Common myeloid progenitor, CD34-positive (primary cell): ENCODE data around the gene CALHM3.

ENCODE experiments used
- CTCF ChIA-PET: fragments of 350-600 bp; sonication (Branson Sonifier 250); formaldehyde crosslinking; loops from one replicate; lab custom pipeline; 2021; ENCODE audit warnings: antibody characterized with exemption; lab: Charles Lee
- POLR2A ChIA-PET: fragments of 350-600 bp; sonication (Branson Sonifier 250); formaldehyde crosslinking; loops from one replicate; lab custom pipeline; 2021; ENCODE audit warnings: antibody characterized with exemption; lab: Charles Lee
- DNase-seq, 3 donors: peaks; one replicate each; pipeline versions ENCODE4 v3.0.0 to v3.0.0-alpha.2; 2013
- H3K27ac ChIP-seq, 2 experiments: 1 replicate in 1 of 2; 2 replicates in 1 of 2; pipeline ENCODE4 v1.7.0; 2013; ENCODE audit warnings: inconsistent platforms in 2 of 2, low read length in 2 of 2, mild to moderate bottlenecking in 2 of 2, low read depth in 1 of 2, moderate library complexity in 1 of 2; ENCODE audit not compliant: severe bottlenecking in 2 of 2, insufficient read depth in 1 of 2, poor library complexity in 1 of 2
- H3K27me3 ChIP-seq, 5 experiments: replicated peaks in 2 of 5; 1 replicate in 3 of 5; 2 replicates in 2 of 5; pipeline versions ENCODE4 v1.6.1 to v1.7.0; 2013; ENCODE audit warnings: low read length in 4 of 5, mild to moderate bottlenecking in 2 of 5, moderate library complexity in 2 of 5, inconsistent platforms in 1 of 5; ENCODE audit not compliant: insufficient read depth in 5 of 5, control insufficient read depth in 4 of 5
- H3K36me3 ChIP-seq, 4 experiments: 1 replicate in 2 of 4; 2 replicates in 2 of 4; pipeline versions ENCODE4 v1.6.1 to v1.7.0; 2013; ENCODE audit warnings: low read length in 3 of 4, control low read depth in 1 of 4, mild to moderate bottlenecking in 1 of 4; ENCODE audit not compliant: control insufficient read depth in 4 of 4, insufficient read depth in 4 of 4
- H3K4me1 ChIP-seq, 4 experiments: 1 replicate in 3 of 4; 2 replicates in 1 of 4; pipeline versions ENCODE4 v1.6.1 to v1.7.1; 2013; ENCODE audit warnings: low read length in 3 of 4, mild to moderate bottlenecking in 3 of 4, control low read depth in 1 of 4, inconsistent platforms in 1 of 4, moderate library complexity in 1 of 4; ENCODE audit not compliant: control insufficient read depth in 4 of 4, insufficient read depth in 4 of 4; ENCODE audit errors: control extremely low read depth in 1 of 4
- H3K4me3 ChIP-seq, 7 experiments: 1 replicate in 4 of 7; 2 replicates in 3 of 7; pipeline versions ENCODE4 v1.5.1 to v1.7.0; 2013; ENCODE audit warnings: mild to moderate bottlenecking in 7 of 7, low read length in 6 of 7, moderate library complexity in 6 of 7, inconsistent platforms in 2 of 7, low read depth in 2 of 7, control low read depth in 1 of 7; ENCODE audit not compliant: insufficient read depth in 4 of 7, control insufficient read depth in 1 of 7; ENCODE audit errors: extremely low read depth in 1 of 7
- H3K9me3 ChIP-seq, 5 experiments: 1 replicate in 4 of 5; 2 replicates in 1 of 5; pipeline versions ENCODE4 v1.6.1 to v1.7.1; 2013; ENCODE audit warnings: low read length in 4 of 5, mild to moderate bottlenecking in 2 of 5, inconsistent platforms in 1 of 5, low read depth in 1 of 5, moderate library complexity in 1 of 5; ENCODE audit not compliant: control insufficient read depth in 4 of 5, insufficient read depth in 2 of 5; ENCODE audit errors: control extremely low read depth in 1 of 5
- WGBS: methylation state at CpG from one replicate; pipeline ENCODE4 v1.1.5; 2013; ENCODE audit not compliant: insufficient coverage; 5-methylcytosine and 5-hydroxymethylcytosine counted together

CALHM3 gene

GRCh38 chr10:103457176-103457712 is 21.8 kb downstream of the CALHM3 start:
- POLR2A ChIA-PET = no interaction called here
- CTCF ChIA-PET = interaction anchor here (1.7 to 7.7 kb wide), 2 partner anchors 21 to 41 kb away, joined by 4 to 76 read pairs; partner anchors contain the start of gene CALHM3

GRCh38 chr10:103456074-103456660 is 22.9 kb downstream of the CALHM3 start:
- ChIA-PET POLR2A (no interaction called here), CTCF (interaction anchor here (1.0 to 7.7 kb wide), 3 partner anchors 14 to 29 kb away, joined by 3 to 76 read pairs (median 3); partner anchors contain the start of gene CALHM3)
- 93% methylated on average over 6 of the region's 9 CpGs for WGBS
- H3K27me3 ChIP-seq = peaks cover 0 to 2% (median 0%) of the 10 kb centered on the region in 5 experiments
- H3K36me3 ChIP-seq = no peaks in the 10 kb centered on the region
- H3K27ac ChIP-seq = no peak overlapping the region
- H3K4me3 ChIP-seq = no peak overlapping the region
- DNase-seq = no peak
- H3K9me3 ChIP-seq = no peaks in the 10 kb centered on the region
- peaks cover 0 to 39% (median 25%) of the 10 kb centered on the region in 4 experiments for H3K4me1 ChIP-seq

More at GRCh38 chr10:103457176-103457712, 21.8 kb downstream of the CALHM3 start:
- H3K4me1 ChIP-seq = peaks cover 0 to 28% (median 16%) of the 10 kb centered on the region in 4 experiments
- H3K9me3 ChIP-seq = no peaks in the 10 kb centered on the region
- no peaks in the 10 kb centered on the region for H3K36me3 ChIP-seq
- WGBS = 98% methylated on average over 5 of the region's 8 CpGs
- no peak overlapping the region for H3K27ac ChIP-seq
- no peak overlapping the region for H3K4me3 ChIP-seq
- no peak for DNase-seq
- peaks cover 0 to 2% (median 0%) of the 10 kb centered on the region in 5 experiments for H3K27me3 ChIP-seq

- Histone ChIP-seq H3K4me1 (peaks cover 0 to 47% (median 35%) of the 10 kb centered on the region in 4 experiments), H3K4me3 (no peak overlapping the region), H3K27me3 (peaks cover 0 to 2% (median 0%) of the 10 kb centered on the region in 5 experiments), H3K9me3 (no peaks in the 10 kb centered on the region), H3K36me3 (peaks cover 0 to 2% (median under 1%) of the 10 kb centered on the region in 4 experiments), H3K27ac (no peak overlapping the region)
- ChIA-PET CTCF (interaction anchor here (0.6 to 7.7 kb wide), 4 partner anchors 15 to 37 kb away, joined by 3 to 76 read pairs (median 3); partner anchors contain the start of gene CALHM3), POLR2A (interaction anchor here (0.9 kb wide), 1 partner anchor 16 kb away, joined by 3 read pairs; no protein-coding TSS in a partner anchor)
- DNase-seq = no peak
- 97% methylated on average over 25 of the region's 25 CpGs for WGBS
Measured at GRCh38 chr10:103455235-103455634, 23.8 kb downstream of the CALHM3 start.

GRCh38 chr10:103454026-103454425 is 25.0 kb downstream of the CALHM3 start:
- ChIA-PET POLR2A (interaction anchor here (0.6 to 0.9 kb wide), 2 partner anchors 17 to 21 kb away, joined by 3 to 4 read pairs; no protein-coding TSS in a partner anchor), CTCF (interaction anchor here (0.6 to 7.7 kb wide), 7 partner anchors 17 to 128 kb away, joined by 3 to 76 read pairs (median 3); partner anchors contain the start of gene CALHM3)
- WGBS = 100% methylated on average over 1 of the region's 4 CpGs
- Histone ChIP-seq H3K9me3 (no peaks in the 10 kb centered on the region), H3K4me1 (peaks cover 0 to 43% (median 35%) of the 10 kb centered on the region in 4 experiments), H3K36me3 (peaks cover 0 to 14% (median 10%) of the 10 kb centered on the region in 4 experiments), H3K27ac (no peak overlapping the region), H3K27me3 (peaks cover 0 to 2% (median 0%) of the 10 kb centered on the region in 5 experiments), H3K4me3 (no peak overlapping the region)
- no peak for DNase-seq

GRCh38 chr10:103452506-103453230 is 26.4 kb downstream of the CALHM3 start:
- DNase-seq = no peak
- peaks cover 0 to 38% (median 33%) of the 10 kb centered on the region in 4 experiments for H3K4me1 ChIP-seq
- H3K4me3 ChIP-seq = peak overlapping the region; percentile 61 to 92 (median 72)
- ChIA-PET CTCF (interaction anchor here (0.9 to 7.7 kb wide), 5 partner anchors 13 to 37 kb away, joined by 3 to 76 read pairs (median 6); partner anchors contain the start of gene CALHM3), POLR2A (interaction anchor here (1.0 to 1.2 kb wide), 2 partner anchors 15 to 18 kb away, joined by 4 read pairs; no protein-coding TSS in a partner anchor)
- no peak overlapping the region for H3K27ac ChIP-seq
- no peaks in the 10 kb centered on the region for H3K9me3 ChIP-seq
- peaks cover 0 to 22% (median 13%) of the 10 kb centered on the region in 4 experiments for H3K36me3 ChIP-seq
- WGBS = 48% methylated on average over 22 of the region's 27 CpGs
- H3K27me3 ChIP-seq = peaks cover 0 to 2% (median 0%) of the 10 kb centered on the region in 5 experiments

- peak within 1 kb of the TSS; percentile 61 to 92 (median 72) for H3K4me3 ChIP-seq
- ChIA-PET POLR2A (interaction anchor here (1.2 kb wide), 1 partner anchor 19 kb away, joined by 4 read pairs; no protein-coding TSS in a partner anchor), CTCF (interaction anchor here (0.8 to 7.7 kb wide), 10 partner anchors 14 to 38 kb away, joined by 3 to 76 read pairs (median 4); partner anchors contain the start of gene CALHM3)
- H3K4me1 ChIP-seq = peaks cover 0 to 38% (median 32%) of the 10 kb centered on the region in 4 experiments
- peak; percentile 36 to 71 (median 61) for DNase-seq
- peak within 1 kb of the TSS in 1 of 2 experiments; percentile 2 for H3K27ac ChIP-seq
- under 1% methylated on average over 25 of the region's 32 CpGs for WGBS
- peaks cover 0 to 2% (median 0%) of the 10 kb centered on the region in 5 experiments for H3K27me3 ChIP-seq
- H3K9me3 ChIP-seq = no peaks in the 10 kb centered on the region
- peaks cover 4 to 29% (median 18%) of the 10 kb centered on the region in 4 experiments for H3K36me3 ChIP-seq
Measured at GRCh38 chr10:103451831-103452505, 27.1 kb downstream of the CALHM3 start, which contains the start of gene CALHM2. CALHM2 (minus strand) TSS chr10:103452370; CDS start chr10:103449941, 2,429 bp downstream.
